ENCODE data around the gene PEX6. TPM values are rescaled to one million over a fixed set of nuclear protein-coding genes. Genes with fewer than 3 reads are reported as not detected.

Gene PEX6
- total RNA-seq, 1 donor from 2014 or later = 23.0 TPM

DNA sequence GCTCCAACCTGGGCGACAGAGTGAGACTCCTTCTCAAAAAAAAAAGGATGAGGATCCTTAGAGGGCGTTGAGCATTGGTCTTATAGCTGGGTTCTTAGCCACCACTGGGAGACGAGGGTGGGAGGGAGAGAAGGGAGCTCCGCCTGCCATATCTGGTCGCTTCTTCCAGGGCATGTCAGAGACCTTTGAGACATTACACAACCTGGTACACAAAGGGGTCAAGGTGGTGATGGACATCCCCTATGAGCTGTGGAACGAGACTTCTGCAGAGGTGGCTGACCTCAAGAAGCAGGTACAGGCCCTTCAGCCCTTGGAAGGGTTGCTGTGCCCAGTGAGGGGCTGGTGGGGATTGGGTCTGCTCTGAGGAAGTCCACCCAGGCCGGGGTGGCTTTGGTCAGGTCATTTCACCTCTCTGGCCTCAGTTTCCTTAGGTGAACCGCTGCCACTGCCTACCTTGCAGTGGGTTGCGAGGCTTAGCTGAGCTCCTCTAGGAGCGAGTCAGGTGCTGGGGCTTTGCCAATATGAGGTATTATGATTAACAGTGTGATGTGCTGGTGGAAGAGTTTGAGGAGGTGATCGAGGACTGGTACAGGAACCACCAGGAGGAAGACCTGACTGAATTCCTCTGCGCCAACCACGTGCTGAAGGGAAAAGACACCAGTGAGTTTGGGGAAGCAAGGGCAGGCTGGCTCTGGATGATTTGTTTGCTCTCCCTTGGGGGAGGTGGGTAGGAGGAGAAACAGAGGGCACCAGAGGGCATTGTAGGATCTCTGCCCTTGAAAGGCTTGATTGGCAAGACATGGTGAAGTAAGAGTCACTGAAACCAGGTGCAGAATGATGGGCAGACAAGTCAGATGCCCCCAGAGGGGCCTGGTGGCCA is 41.2 kb downstream of the PEX6 start:
- no peak for DNase-seq (ENCODE audit: low read depth in 2 of 2)

DNA sequence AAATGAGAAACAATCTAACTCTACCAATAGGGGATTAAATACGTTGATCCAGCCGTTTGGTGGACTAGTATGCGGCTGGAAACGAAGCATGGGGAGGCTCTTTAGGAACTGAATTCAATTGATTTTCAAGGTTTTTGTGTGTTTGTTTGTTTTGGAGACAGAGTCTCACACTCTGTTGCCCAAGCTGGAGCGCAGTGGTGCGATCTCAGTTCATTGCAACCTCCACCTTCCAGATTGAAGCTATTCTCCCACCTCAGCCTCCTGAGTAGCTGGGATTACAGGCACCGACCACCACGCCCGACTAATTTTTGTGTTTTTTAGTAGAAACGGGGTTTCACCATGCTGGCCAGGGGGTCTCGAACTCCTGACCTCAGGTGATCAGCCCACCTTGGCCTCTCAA is 42.6 kb downstream of the PEX6 start:
- DNase-seq (ENCODE audit: low read depth in 2 of 2) = no peak

DNA sequence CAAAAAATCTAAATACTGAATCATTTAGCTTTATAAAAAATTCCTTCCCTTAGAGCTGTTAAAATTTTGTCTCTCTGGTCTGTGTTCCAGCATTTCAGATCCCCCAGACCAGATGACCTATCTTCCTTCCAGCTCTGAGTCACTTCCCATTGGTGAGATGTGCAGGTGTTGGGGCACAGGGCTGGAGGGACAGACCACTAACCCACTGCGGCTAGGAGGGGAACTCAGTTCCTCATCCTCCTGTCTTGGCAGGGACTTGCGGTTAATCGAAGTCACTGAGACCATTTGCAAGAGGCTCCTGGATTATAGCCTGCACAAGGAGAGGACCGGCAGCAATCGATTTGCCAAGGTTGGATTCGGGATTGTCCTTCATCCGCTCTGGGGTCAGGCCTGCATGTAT is 43.7 kb downstream of the PEX6 start:
- DNase-seq (ENCODE audit: low read depth in 2 of 2) = peak in 1 of 2 donors; percentile 25

DNA sequence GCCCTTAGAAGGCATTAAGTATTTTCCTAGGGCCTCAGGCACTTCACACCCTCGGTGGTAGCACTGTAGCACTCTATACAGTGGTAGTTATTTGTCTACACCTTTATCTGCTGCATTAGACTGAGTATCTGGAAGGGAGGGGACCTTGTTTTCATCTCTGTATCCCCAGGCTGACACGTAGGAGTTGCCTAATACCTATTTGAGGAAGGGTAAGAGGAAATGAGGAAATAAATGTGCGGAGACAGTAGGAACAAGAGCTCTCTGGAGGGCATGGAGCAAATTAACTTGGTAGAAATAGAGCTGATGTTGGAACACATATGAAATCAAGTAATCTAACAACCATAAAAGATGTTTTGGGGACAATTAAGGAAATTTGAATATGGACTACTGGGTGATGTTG is 45.8 kb downstream of the PEX6 start:
- DNase-seq (ENCODE audit: low read depth in 2 of 2) = no peak

DNA sequence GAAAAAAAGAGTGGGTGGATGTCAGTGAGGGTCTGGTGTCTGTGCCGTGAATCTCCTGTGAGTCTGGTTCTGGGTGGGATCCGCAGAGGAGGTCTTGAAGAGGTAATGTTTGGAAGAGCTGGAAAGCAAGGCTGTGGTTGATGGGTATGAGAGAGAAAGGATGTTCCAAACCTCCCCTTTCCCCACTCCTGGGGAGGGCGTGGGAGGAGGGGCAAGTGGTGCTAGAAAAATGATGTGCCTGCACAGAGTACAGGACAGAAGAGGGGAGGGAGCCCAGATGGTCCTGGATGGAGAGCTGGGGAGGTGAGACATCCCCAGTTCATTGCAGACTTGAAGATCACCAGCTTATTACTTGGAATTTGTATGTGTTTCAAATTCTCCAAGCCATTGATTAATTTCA is 46.6 kb downstream of the PEX6 start:
- no peak for DNase-seq (ENCODE audit: low read depth in 2 of 2)

DNA sequence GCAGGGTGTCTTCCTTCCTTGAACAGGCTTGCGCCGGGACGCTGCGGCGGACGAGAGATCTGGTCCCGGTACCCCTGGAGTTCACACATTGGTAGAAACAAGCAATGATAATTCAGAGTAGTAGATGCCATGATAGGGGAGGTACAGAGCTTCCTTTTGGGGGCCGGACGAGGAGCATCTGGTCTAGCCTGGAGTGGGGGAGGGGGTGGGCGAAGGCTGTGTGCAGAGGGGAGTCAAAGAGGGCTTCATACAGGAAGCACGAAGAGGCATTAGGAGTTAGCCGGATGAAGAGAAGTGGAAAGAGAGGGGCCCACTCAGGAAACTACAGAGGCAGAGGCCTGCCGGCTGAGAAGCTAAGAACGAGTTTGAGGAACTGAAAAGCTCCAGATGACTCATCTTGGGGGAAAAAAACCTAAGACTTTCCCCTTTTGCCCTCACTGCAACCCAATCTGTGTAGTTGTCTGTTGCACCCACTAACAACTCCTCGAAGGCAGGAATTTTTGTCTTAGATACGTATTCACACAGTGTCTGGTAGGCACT is 49.1 kb downstream of the PEX6 start:
- DNase-seq (ENCODE audit: low read depth in 2 of 2) = peak in 1 of 2 donors; percentile 55

DNA sequence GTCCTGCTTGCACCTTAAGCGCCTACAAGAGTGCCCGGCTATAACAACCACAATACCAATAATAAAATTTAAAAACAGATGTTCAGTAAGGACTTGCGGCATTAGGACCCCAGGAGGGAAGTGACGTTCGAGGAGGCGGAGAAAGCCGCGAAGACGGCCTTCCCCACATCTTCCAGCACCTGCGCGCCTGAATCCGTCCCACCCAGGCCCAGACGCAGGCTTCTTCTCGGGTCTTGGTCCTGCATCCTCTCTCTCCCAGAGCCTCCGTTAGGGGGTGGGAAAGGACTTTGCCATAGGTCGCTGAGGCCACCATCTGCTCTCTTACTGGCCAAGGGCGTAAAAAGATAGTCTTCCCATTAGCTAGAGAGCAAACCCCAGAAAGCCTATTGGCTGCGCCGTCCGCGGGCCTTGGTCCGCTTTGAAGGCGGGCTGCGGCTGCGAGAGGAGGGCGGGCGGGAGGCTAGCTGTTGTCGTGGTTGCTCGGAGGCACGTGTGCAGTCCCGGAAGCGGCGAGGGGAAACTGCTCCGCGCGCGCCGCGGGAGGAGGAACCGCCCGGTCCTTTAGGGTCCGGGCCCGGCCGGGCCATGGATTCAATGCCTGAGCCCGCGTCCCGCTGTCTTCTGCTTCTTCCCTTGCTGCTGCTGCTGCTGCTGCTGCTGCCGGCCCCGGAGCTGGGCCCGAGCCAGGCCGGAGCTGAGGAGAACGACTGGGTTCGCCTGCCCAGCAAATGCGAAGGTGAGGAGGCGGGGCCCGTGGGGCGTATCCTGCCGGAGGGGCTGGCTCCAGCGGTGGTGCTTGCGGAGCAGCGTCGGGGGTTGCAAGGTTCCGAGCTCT is 49.8 kb downstream of the PEX6 start, which contains the start of gene CNPY3:
Gene CNPY3 (plus strand): TSS at position 495 of the 835 bp plus-strand sequence. CDS start 91 bp downstream, at position 586.
- DNase-seq (ENCODE audit: low read depth in 2 of 2) = peak; percentile 88 to 98

DNA sequence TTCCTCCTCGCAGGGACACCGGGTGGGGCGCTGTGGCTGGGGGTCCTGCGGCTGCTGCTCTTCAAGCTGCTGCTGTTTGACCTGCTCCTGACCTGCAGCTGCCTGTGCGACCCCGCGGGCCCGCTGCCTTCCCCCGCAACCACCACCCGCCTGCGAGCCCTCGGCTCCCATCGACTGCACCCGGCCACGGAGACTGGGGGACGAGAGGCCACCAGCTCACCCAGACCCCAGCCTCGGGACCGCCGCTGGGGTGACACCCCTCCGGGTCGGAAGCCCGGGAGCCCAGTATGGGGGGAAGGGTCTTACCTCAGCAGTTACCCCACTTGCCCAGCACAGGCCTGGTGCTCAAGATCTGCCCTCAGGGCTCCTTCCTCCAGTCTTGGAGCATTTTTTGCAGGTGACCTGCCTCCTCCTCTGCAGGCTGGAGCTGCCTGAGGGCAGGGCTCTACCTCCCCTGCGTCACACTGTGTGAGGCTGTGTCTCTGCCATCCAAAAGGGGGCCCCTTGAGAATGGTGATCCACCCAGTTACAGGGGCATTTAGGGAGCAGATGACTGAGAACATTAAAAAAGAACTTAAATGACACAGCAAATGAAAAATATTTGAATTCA is 53.6 kb downstream of the PEX6 start:
- no peak for DNase-seq (ENCODE audit: low read depth in 2 of 2)

DNA sequence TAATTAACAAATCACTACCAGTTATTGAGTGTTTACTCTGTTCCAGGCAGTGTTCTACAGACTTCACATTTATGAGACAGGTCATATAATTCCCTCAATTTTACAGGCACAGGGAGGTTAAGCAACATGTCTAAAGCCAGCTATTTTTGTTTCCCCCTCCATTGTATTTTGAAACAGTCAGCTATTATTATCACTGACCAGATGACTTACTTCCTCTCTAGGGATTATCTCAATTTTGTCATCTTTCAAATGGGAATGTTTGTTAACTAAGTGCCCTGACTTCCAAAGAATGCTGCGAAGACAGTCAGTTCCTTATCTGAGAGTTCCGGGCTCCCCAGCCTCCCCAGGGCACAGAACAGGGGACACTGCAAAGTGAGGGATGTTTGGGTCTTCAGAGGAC is 55.3 kb downstream of the PEX6 start:
- DNase-seq (ENCODE audit: low read depth in 2 of 2) = peak in 1 of 2 donors; percentile 26

DNA sequence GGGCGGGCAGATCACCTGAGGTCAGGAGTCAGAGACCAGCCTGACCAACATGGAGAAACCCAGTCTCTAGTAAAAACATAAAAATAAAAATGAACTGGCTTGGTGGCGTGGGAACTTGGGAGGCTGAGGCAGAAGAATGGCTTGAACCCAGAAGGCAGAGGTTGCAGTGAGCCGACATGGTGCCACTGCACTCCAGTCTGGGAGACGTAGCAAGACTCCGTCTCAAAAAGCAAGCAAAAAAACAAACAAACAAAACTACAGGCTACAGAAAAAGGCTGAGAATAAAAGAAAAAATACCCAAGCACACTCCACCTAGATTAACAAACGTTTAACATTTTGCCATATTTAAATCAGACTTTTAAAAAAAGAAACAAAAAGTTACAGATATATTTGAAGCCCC is 57.2 kb downstream of the PEX6 start:
- no peak for DNase-seq (ENCODE audit: low read depth in 2 of 2)

DNA sequence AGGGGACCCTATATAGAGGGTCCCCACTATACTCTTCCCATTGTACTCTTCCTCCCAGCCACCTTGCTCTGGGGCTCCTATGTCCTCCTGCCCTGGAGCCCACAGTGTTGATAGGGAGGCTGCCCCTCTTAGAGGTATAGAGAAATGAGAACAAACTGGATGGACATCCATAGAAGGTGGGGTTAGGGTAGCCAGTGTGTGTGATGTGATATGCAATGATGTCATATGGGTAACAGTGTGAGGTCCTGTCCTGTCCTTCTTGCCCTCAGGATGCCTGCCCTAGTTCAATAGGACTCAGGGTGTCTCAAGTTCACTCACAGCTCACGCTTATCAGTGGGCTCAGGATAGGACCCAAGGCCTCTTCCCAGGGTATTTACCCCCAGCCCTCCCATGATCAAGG is 62.7 kb downstream of the PEX6 start:
- DNase-seq (ENCODE audit: low read depth in 2 of 2) = no peak

DNA sequence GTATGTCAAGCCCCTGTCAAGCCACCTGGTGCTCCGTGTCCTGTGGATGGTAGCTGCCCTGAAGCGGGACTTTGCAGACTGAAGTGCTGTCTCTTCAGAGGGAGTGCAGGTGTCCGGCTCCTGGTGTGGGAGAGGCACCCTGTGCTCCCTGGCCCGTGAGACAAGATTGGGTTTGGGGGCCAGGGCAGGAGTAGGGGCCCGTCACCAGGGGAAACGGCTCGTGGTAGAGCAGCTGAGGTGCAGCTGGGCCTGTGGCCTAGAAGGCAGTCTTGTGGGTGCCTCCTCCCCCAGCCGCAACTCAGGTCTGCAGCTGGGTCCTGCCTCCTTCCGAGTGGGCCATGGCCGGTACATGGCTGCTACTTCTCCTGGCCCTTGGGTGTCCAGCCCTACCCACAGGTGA is 63.2 kb downstream of the PEX6 start, which contains the start of gene PTCRA:
Gene PTCRA (plus strand): TSS at position 322 of the 400 bp plus-strand sequence. CDS start 17 bp downstream, at position 339.
- no peak for DNase-seq (ENCODE audit: low read depth in 2 of 2)

DNA sequence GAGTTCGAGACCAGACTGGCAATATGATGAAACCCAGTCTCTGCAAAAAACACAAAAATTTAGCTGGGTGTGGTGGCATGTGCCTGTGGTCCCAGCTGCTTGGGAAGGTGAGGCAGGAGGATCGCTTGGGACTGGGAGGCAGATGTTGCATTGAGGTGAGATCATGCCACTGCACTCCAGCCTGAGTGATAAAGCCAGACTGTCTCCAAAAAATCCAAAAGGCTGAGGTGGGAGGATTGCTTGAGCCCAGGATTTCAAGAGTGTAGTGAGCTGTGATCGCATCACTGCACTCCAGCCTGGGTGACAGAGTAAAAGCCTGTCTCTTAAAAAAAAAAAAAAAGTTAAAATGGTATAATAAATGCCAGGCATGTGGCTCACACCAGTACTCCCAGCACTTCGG is 64.4 kb downstream of the PEX6 start:
- DNase-seq (ENCODE audit: low read depth in 2 of 2) = no peak

Other genes with a start within 250 kb of the PEX6 start
- 29.1 and 36.4 TPM in 2 replicates for gene TBCC, start 233.1 kb downstream of the PEX6 start, total RNA-seq
- gene BICRAL, start 197.1 kb downstream of the PEX6 start, total RNA-seq = 3.0 and 5.6 TPM in 2 replicates
- gene RPL7L1, start 99.6 kb downstream of the PEX6 start, total RNA-seq = 85.9 and 86.1 TPM in 2 replicates
- not detected in 2 replicates for gene PTCRA, start 63.1 kb downstream of the PEX6 start, total RNA-seq
- gene CNPY3, start 49.7 kb downstream of the PEX6 start, total RNA-seq = 15.5 and 22.3 TPM in 2 replicates
- gene GNMT, start 18.4 kb downstream of the PEX6 start, total RNA-seq = under 0.01 and 0.13 TPM in 2 replicates
- gene PPP2R5D, start 5.4 kb upstream of the PEX6 start, total RNA-seq = 27.6 and 32.5 TPM in 2 replicates
- 35.3 and 39.2 TPM in 2 replicates for gene MEA1, start 34.8 kb upstream of the PEX6 start, total RNA-seq
- gene KLHDC3, start 35.1 kb upstream of the PEX6 start, total RNA-seq = 131 and 152 TPM in 2 replicates
- 72.3 and 84.3 TPM in 2 replicates for gene RRP36, start 42.4 kb upstream of the PEX6 start, total RNA-seq
- 18.7 and 27.9 TPM in 2 replicates for gene CUL7, start 74.7 kb upstream of the PEX6 start, total RNA-seq
- gene MRPL2, start 80.3 kb upstream of the PEX6 start, total RNA-seq = 11.8 and 13.1 TPM in 2 replicates
- 14.2 and 17.6 TPM in 2 replicates for gene KLC4, start 80.5 kb upstream of the PEX6 start, total RNA-seq
- gene PTK7, start 97.1 kb upstream of the PEX6 start, total RNA-seq = 20.0 and 37.8 TPM in 2 replicates
- 12.5 and 13.8 TPM in 2 replicates for gene SRF, start 192.1 kb upstream of the PEX6 start, total RNA-seq
- gene CUL9, start 203.0 kb upstream of the PEX6 start, total RNA-seq = 13.1 and 21.4 TPM in 2 replicates

Measured in dermis microvascular lymphatic vessel endothelial cell (primary cell).